OCI-LY1 (cell line): ENCODE data around the gene CNDP1.

Experiments
- H2AFZ ChIP-seq: fragments of 200-600 bp; sonication (generic), shearing (Covaris generic); 2 replicates; pipeline ENCODE4 v1.6.0; 2014; ENCODE audit warnings: antibody characterized with exemption, mild to moderate bottlenecking, low read length
- H3F3A ChIP-seq: fragments of 200-600 bp; sonication (generic), shearing (Covaris generic); 2 replicates; pipeline ENCODE4 v1.6.0; 2014; ENCODE audit warnings: mild to moderate bottlenecking, antibody characterized with exemption, low read length, moderate library complexity; ENCODE audit not compliant: insufficient read depth
- H3K27ac ChIP-seq: fragments of 200-600 bp; sonication (generic); 2 replicates; pipeline ENCODE4 v1.5.1; 2014; ENCODE audit warnings: low read length, mixed run types, mild to moderate bottlenecking, low read depth; ENCODE audit not compliant: poor library complexity, severe bottlenecking
- H3K27me3 ChIP-seq: fragments of 200-600 bp; sonication (generic); 2 replicates; pipeline ENCODE4 v1.6.0; 2014; ENCODE audit warnings: antibody characterized with exemption, mild to moderate bottlenecking, low read length, moderate library complexity; ENCODE audit not compliant: insufficient read depth
- H3K36me3 ChIP-seq: fragments of 200-600 bp; sonication (generic); 2 replicates; pipeline ENCODE4 v1.6.1; 2014; ENCODE audit warnings: mild to moderate bottlenecking, antibody characterized with exemption, low read length, moderate library complexity, mixed read lengths; ENCODE audit not compliant: insufficient read depth
- H3K4me1 ChIP-seq: fragments of 200-600 bp; sonication (generic); 2 replicates; pipeline ENCODE4 v1.5.1; 2014; ENCODE audit warnings: mild to moderate bottlenecking, low read length, moderate library complexity; ENCODE audit not compliant: insufficient read depth, severe bottlenecking
- H3K4me2 ChIP-seq: fragments of 200-600 bp; sonication (generic), shearing (Covaris generic); 2 replicates; pipeline ENCODE4 v1.6.1; 2014; ENCODE audit warnings: low read length
- H3K4me3 ChIP-seq: fragments of 200-600 bp; sonication (generic); 2 replicates; pipeline ENCODE4 v1.5.1; 2014; ENCODE audit warnings: low read length, low read depth, mild to moderate bottlenecking, mixed read lengths; ENCODE audit not compliant: poor library complexity, severe bottlenecking
- H3K79me2 ChIP-seq: fragments of 200-600 bp; shearing (Covaris generic); 2 replicates; pipeline ENCODE4 v1.6.1; 2016; ENCODE audit warnings: mixed run types, low read length, mixed read lengths; ENCODE audit not compliant: insufficient read depth
- H3K9ac ChIP-seq: fragments of 200-600 bp; sonication (generic), shearing (Covaris generic); 2 replicates; pipeline ENCODE4 v1.6.1; 2014; ENCODE audit warnings: mild to moderate bottlenecking, low read length, mixed read lengths
- H3K9me2 ChIP-seq: fragments of 200-600 bp; sonication (generic), shearing (Covaris generic); 2 replicates; pipeline ENCODE4 v1.6.1; 2014; ENCODE audit warnings: low read depth, mild to moderate bottlenecking, low read length, mixed read lengths
- H3K9me3 ChIP-seq: fragments of 200-600 bp; shearing (Covaris generic); 2 replicates; pipeline ENCODE4 v1.6.1; 2014; ENCODE audit warnings: low read length, mixed read lengths
- H4K20me1 ChIP-seq: fragments of 200-600 bp; sonication (generic), shearing (Covaris generic); 2 replicates; pipeline ENCODE4 v1.6.0; 2016; ENCODE audit warnings: mild to moderate bottlenecking, low read length; ENCODE audit not compliant: insufficient read depth
- CTCF ChIP-seq: fragments of 200-600 bp; sonication (generic), shearing (Covaris generic); IDR thresholded peaks from 2 replicates; pipeline ENCODE4 v1.5.1; 2017; ENCODE audit warnings: mild to moderate bottlenecking, antibody characterized with exemption, low read length, moderate library complexity, mixed read lengths
- EZH2 ChIP-seq: fragments of 200-600 bp; sonication (generic), shearing (Covaris generic); IDR thresholded peaks from 2 replicates; pipeline ENCODE4 v1.8.0; 2017; ENCODE audit warnings: borderline replicate concordance, mixed run types, mild to moderate bottlenecking, antibody characterized with exemption, low read length, moderate library complexity, mixed read lengths

Gene CNDP1

GRCh38 chr18:74546751-74547530, 12.6 kb downstream of the CNDP1 start:
- TF ChIP-seq CTCF (no peak), EZH2 (no peak)
- Histone ChIP-seq H3F3A (no peaks in the 10 kb centered on the region), H3K9me3 (peaks cover 11% of the 10 kb centered on the region; the same call in 1 of the 2 replicates), H3K4me1 (no peaks in the 10 kb centered on the region), H3K79me2 (no peaks in the 10 kb centered on the region), H3K4me2 (no peak overlapping the region), H3K27ac (no peak overlapping the region), H3K4me3 (no peak overlapping the region), H3K27me3 (peaks cover 5% of the 10 kb centered on the region; the same call in 1 of the 2 replicates), H3K9ac (no peak overlapping the region), H2AFZ (no peak overlapping the region), H3K9me2 (no peaks in the 10 kb centered on the region), H4K20me1 (no peaks in the 10 kb centered on the region), H3K36me3 (no peaks in the 10 kb centered on the region; the same call in 1 of the 2 replicates)

GRCh38 chr18:74547860-74548259, 13.6 kb downstream of the CNDP1 start:
- Histone ChIP-seq H3K4me3 (no peak overlapping the region), H2AFZ (no peak overlapping the region), H3K27ac (no peak overlapping the region), H3K9me2 (no peaks in the 10 kb centered on the region), H3F3A (no peaks in the 10 kb centered on the region), H3K4me2 (no peak overlapping the region), H3K36me3 (no peaks in the 10 kb centered on the region; the same call in 1 of the 2 replicates), H3K79me2 (no peaks in the 10 kb centered on the region), H3K9ac (no peak overlapping the region), H3K27me3 (no peaks in the 10 kb centered on the region; the same call in 1 of the 2 replicates), H3K9me3 (peaks cover 11% of the 10 kb centered on the region; the same call in 1 of the 2 replicates), H4K20me1 (no peaks in the 10 kb centered on the region), H3K4me1 (no peaks in the 10 kb centered on the region)
- no peak for TF ChIP-seq CTCF
- TF ChIP-seq EZH2, result no peak

- Histone ChIP-seq H3F3A (no peaks in the 10 kb centered on the region), H3K4me2 (no peak overlapping the region), H3K27me3 (no peaks in the 10 kb centered on the region; the same call in 1 of the 2 replicates), H3K27ac (no peak overlapping the region), H3K4me3 (no peak overlapping the region), H3K9me3 (peaks cover 11% of the 10 kb centered on the region; the same call in 1 of the 2 replicates), H4K20me1 (no peaks in the 10 kb centered on the region), H3K36me3 (no peaks in the 10 kb centered on the region; the same call in 1 of the 2 replicates), H3K9ac (no peak overlapping the region), H3K4me1 (no peaks in the 10 kb centered on the region), H3K79me2 (no peaks in the 10 kb centered on the region), H3K9me2 (no peaks in the 10 kb centered on the region), H2AFZ (no peak overlapping the region)
- TF ChIP-seq CTCF (no peak), EZH2 (no peak)
Observed at GRCh38 chr18:74549591-74550104, 15.3 kb downstream of the CNDP1 start.
